Lung (tissue), 12 donors: Measurements from ENCODE around the gene GGCT. TPM values are rescaled to one million over a fixed set of nuclear protein-coding genes. Genes with fewer than 3 reads are reported as not detected.

Experiments used
- ATAC-seq: fragments of 200-7000 bp; cut with Tn5 transposase; one replicate; pipeline ENCODE4 v1.9.1; 2020; ENCODE audit warnings: moderate number of reproducible peaks; ENCODE audit not compliant: insufficient read depth, low FRiP score
- DNase-seq, 3 donors: peaks; one replicate each; pipeline ENCODE4 v3.0.0-alpha.2; 2013 to 2017
- H3K27ac ChIP-seq, 2 donors: one replicate each; pipeline ENCODE4 v1.5.1; 2013; ENCODE audit warnings: mild to moderate bottlenecking in 2 of 2, moderate library complexity in 2 of 2, control low read depth in 1 of 2, inconsistent platforms in 1 of 2, low read depth in 1 of 2, low read length in 1 of 2
- H3K27me3 ChIP-seq, 3 donors: one replicate each; pipeline ENCODE4 v1.5.1; 2013; ENCODE audit warnings: low read length in 2 of 3; ENCODE audit not compliant: control insufficient read depth in 3 of 3, insufficient read depth in 3 of 3
- H3K36me3 ChIP-seq, 4 donors: one replicate each; pipeline ENCODE4 v1.5.1; 2013; ENCODE audit warnings: low read length in 4 of 4, mild to moderate bottlenecking in 1 of 4, moderate library complexity in 1 of 4; ENCODE audit not compliant: control insufficient read depth in 4 of 4, insufficient read depth in 4 of 4
- H3K4me1 ChIP-seq, 5 donors: one replicate each; pipeline ENCODE4 v1.5.1; 2013; ENCODE audit warnings: low read length in 5 of 5, mild to moderate bottlenecking in 2 of 5, moderate library complexity in 1 of 5; ENCODE audit not compliant: control insufficient read depth in 5 of 5, insufficient read depth in 5 of 5
- H3K4me3 ChIP-seq: one replicate; pipeline ENCODE4 v1.5.1; 2013; ENCODE audit warnings: mild to moderate bottlenecking, control low read depth, moderate library complexity
- H3K9ac ChIP-seq, 2 donors: one replicate each; pipeline ENCODE4 v1.5.1; 2013; ENCODE audit warnings: low read length in 2 of 2, control low read depth in 1 of 2; ENCODE audit not compliant: insufficient read depth in 1 of 2
- H3K9me3 ChIP-seq, 4 donors: one replicate each; pipeline ENCODE4 v1.5.1; 2013; ENCODE audit warnings: low read length in 3 of 4, mild to moderate bottlenecking in 1 of 4, moderate library complexity in 1 of 4; ENCODE audit not compliant: control insufficient read depth in 4 of 4, insufficient read depth in 3 of 4
- WGBS, 2 donors: extraction: QIAGEN DNeasy Blood & Tissue Kit; methylation state at CpG; one replicate each; pipeline ENCODE4 v1.1.7; 2013; 5-methylcytosine and 5-hydroxymethylcytosine counted together
- polyA plus RNA-seq, 2 donors: library from polyadenylated mRNA; stranded (reverse); fragments of 200-250 nt; gene quantifications; one replicate each; pipeline ENCODE4 v1.2.1, GENCODE V29; 2013
- total RNA-seq, 2 donors: library from RNA; depleted of rRNA in 1 of 2; stranded (reverse); fragments of >200 nt in 1 of 2; gene quantifications; one replicate each; pipeline ENCODE4 v1.2.1, GENCODE V29; 2014 to 2021
- TF ChIP-seq, protein P1 (sequence below): IDR thresholded peaks from 2 replicates; pipeline ENCODE4 v1.5.1; 2012; ENCODE audit warnings: mild to moderate bottlenecking; ENCODE audit errors: control extremely low read depth, extremely low read depth
- donor health status: control.
- donor health status: control.
- donor health status: Bipolar disorder and iron deficiency.
- donor health status: healthy.
- donor health status: DM: yes; HTN: yes; CAD: no.

Gene GGCT
- total and polyA plus RNA-seq, 4 donors, result 33.1 to 90.1 (median 41.6) TPM

DNA sequence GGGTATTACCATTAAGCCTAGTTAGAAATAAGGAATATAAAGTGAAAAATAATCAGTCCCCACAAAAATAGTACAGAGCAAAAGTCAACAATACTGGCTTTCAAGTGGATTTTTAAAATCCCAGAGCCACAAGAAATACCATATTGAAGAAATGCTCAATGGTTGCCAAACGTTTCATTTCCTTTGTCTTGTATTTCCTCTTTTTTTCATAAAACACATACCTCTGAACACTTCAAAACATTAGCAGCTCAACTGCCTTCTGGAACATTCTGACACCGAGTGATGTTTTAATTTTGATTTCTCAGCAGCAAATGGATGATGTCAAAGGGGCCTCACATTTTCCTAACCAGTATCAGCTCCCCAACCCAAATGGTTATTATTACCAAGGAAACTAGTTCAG lies 36.6 kb downstream of the GGCT start:
- H3K4me1 ChIP-seq, result peaks cover 39 to 63% (median 52%) of the 10 kb centered on the region in 5 donors
- WGBS, 2 donors, result 7 to 16% methylated on average over 2 of the region's 2 CpGs
- no peak for ATAC-seq

GRCh38 chr7:30467271-30467670 lies 37.4 kb downstream of the GGCT start:
- TF ChIP-seq, protein P1, sequence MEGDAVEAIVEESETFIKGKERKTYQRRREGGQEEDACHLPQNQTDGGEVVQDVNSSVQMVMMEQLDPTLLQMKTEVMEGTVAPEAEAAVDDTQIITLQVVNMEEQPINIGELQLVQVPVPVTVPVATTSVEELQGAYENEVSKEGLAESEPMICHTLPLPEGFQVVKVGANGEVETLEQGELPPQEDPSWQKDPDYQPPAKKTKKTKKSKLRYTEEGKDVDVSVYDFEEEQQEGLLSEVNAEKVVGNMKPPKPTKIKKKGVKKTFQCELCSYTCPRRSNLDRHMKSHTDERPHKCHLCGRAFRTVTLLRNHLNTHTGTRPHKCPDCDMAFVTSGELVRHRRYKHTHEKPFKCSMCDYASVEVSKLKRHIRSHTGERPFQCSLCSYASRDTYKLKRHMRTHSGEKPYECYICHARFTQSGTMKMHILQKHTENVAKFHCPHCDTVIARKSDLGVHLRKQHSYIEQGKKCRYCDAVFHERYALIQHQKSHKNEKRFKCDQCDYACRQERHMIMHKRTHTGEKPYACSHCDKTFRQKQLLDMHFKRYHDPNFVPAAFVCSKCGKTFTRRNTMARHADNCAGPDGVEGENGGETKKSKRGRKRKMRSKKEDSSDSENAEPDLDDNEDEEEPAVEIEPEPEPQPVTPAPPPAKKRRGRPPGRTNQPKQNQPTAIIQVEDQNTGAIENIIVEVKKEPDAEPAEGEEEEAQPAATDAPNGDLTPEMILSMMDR, result no peak
- Histone ChIP-seq H3K27me3 (no peaks in the 10 kb centered on the region), H3K4me3 (no peak overlapping the region), H3K9me3 (no peaks in the 10 kb centered on the region), H3K4me1 (peaks cover 34 to 55% (median 44%) of the 10 kb centered on the region in 5 donors), H3K36me3 (peaks cover 0 to 3% (median 0%) of the 10 kb centered on the region in 4 donors), H3K9ac (no peak overlapping the region), H3K27ac (no peak overlapping the region)
- ATAC-seq (no peak), DNase-seq (no peak)
- 63 to 69% methylated on average over 4 of the region's 4 CpGs for WGBS, 2 donors

More for the DNA sequence above, 36.6 kb downstream of the GGCT start:
- Histone ChIP-seq H3K4me3 (no peak overlapping the region), H3K36me3 (peaks cover 0 to 3% (median 0%) of the 10 kb centered on the region in 4 donors), H3K27ac (peak overlapping the region in 1 of 2 donors; percentile 95), H3K27me3 (no peaks in the 10 kb centered on the region), H3K9me3 (no peaks in the 10 kb centered on the region), H3K9ac (no peak overlapping the region)
- TF ChIP-seq, protein P1, result no peak
- peak in 2 of 3 donors; percentile 48 to 61 for DNase-seq

GRCh38 chr7:30466266-30466665 lies 38.4 kb downstream of the GGCT start:
- no peaks in the 10 kb centered on the region for H3K27me3 ChIP-seq
- ATAC-seq, result no peak
- peak overlapping the region in 1 of 2 donors; percentile 60 for H3K27ac ChIP-seq
- peaks cover 29 to 47% (median 36%) of the 10 kb centered on the region in 5 donors for H3K4me1 ChIP-seq
- no peak for DNase-seq
- peaks cover 0 to 3% (median 0%) of the 10 kb centered on the region in 4 donors for H3K36me3 ChIP-seq
- H3K9ac ChIP-seq, result no peak overlapping the region
- TF ChIP-seq, protein P1, result no peak
- H3K4me3 ChIP-seq, result no peak overlapping the region
- H3K9me3 ChIP-seq, result no peaks in the 10 kb centered on the region
- 63 to 76% methylated on average over 4 of the region's 4 CpGs for WGBS, 2 donors

GRCh38 chr7:30465811-30466180 lies 38.8 kb downstream of the GGCT start:
- DNase-seq, result no peak
- no peak overlapping the region for H3K4me3 ChIP-seq
- H3K9me3 ChIP-seq, result no peaks in the 10 kb centered on the region
- TF ChIP-seq, protein P1, result no peak
- H3K36me3 ChIP-seq, result peaks cover 0 to 3% (median 0%) of the 10 kb centered on the region in 4 donors
- WGBS, 2 donors, result 57 to 58% methylated on average over 2 of the region's 2 CpGs
- peak overlapping the region in 1 of 2 donors; percentile 48 for H3K27ac ChIP-seq
- no peaks in the 10 kb centered on the region for H3K27me3 ChIP-seq
- no peak for ATAC-seq
- H3K9ac ChIP-seq, result no peak overlapping the region
- peaks cover 26 to 46% (median 35%) of the 10 kb centered on the region in 5 donors for H3K4me1 ChIP-seq
